Activated T-helper 1 cell treated with anti-CD3 and anti-CD28 coated beads, Interleukin-2, amount 50 U/mL, for 16 hours (primary cell): ENCODE results near the gene FRMPD2.
"Not testable (repeated sequence)": the region's sequence is repeated elsewhere in the genome, so short reads cannot be mapped to it uniquely, and the experiment has no call there.

ENCODE experiments used
- DNase-seq, 2 donors: peaks; one replicate each; pipeline ENCODE4 v3.0.0-alpha.2; 2020; ENCODE audit warnings: low read depth in 1 of 2, low spot score in 1 of 2

FRMPD2 gene

DNA sequence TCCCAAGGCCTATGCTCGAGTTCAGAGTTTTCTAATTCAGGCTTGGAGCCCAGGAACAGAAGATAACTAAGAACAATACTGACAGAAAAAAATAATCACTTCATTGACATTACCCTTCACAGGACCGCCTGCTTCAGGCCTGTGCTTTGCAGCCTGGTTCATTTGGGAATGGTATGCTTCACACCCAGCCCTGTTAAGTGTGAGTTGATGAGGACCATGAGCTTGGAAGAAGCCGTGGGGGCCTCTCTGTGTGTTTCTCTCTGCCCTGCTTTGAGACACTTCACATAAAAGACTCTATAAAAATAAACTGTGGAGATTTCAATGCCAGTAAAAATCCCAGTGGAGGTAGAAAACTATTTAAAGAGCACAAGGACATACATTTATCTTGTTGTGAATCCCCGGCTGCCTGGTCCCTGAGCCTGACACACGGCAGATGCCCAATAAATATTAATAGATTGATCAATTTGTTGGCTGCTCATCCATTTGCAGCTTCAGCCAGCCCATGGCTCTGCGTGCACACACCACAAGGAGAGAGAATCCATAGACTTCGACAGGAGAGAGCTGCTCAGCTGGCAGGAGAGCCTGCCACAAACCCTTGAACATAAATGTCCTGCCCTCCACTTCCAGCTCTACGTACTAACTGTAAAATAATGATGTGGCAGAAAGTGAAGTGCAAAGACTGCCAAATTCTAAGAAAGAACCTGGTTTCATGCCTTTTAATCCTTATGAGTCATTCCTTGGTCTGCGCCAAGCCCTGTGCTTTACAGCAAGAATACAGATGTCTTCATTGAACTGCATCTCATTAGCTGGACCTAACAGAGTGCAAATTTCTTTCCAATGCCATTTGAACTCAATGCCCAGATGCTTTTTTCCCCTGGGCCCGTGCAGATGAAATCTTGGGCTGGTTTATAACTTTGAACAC is 130.5 kb downstream of the FRMPD2 start:
- DNase-seq = not testable (repeated sequence)

DNA sequence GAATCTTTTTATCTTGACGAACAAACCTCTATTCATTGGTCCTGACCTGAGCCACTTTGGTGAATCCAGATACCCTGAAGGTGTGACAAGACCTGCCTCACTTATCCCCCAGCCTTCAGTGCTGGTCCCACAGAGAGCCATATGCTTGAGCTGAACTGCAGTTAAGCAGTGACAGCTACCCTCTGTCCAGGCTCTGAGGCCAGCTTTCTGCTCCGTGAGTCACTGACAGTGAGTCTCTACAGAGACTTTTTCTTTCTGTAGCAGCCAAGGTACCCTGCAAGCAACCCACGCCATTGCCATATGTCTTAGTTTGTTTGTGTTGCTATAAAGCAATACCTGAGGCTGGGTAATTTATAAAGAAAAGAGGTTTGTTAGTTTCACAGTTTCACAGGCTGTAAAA is 133.5 kb downstream of the FRMPD2 start:
- DNase-seq = not testable (repeated sequence)

DNA sequence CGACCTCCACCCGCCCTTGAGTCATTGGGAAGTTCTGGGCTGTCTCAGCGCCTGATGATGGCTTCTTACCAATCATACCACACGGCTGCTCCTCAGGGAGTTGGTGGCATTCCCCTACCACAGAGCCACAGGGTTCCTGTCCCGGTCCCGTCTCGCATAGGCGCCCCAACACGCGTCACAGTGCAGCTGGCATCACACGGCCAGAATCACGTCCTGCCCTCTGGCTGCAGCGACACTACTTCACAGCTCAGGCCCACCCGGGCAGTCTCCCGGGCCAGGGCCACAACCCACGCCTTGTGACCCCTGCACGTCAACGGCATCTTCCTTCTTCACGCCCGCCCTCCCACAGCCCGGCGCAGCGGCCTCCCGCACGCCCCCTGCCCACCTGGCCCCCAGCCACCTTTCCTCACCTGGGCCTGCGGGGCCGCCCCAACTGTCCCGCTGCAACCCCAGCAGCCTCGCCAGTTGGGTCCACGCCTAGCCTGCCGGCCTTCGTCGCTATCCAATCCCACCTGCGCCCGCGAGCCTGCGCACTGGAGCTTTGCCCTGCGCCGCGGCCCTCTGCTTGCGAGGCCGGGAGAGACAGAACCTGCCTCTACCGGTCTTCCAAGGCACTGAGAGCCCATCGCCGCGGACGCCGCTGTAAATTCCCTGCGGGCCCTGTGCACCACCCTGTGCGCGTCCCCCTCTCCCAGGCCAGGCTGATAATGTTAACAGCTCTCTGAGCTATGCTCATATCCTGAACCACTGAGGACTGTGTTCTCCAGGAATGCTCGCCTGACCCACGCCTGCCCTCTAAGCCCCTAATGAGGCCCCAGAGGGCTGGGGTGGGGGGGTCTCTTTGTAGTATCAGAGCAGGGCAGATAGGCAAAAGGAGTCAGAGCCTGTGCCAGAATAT is 134.3 kb downstream of the FRMPD2 start:
- not testable (repeated sequence) for DNase-seq

DNA sequence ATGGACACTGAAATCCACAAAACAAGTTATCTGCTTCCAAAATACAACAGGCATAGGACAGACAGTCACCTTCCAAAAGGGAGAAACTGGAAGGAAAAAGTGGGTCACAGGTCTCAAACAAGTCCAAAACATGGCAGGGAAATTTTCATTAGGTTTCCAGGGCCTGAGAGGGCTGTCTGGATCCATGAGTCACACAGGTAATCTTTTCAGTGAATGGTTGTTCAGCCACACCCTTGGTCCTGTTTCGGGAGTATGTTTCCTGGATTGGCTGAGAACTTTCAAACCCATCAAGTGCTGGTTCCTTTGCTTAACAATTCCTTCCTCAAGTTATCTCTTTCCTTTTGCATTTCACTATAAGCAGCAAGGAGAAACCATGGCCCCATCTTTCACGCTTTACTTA is 145.5 kb downstream of the FRMPD2 start:
- DNase-seq = not testable (repeated sequence)

DNA sequence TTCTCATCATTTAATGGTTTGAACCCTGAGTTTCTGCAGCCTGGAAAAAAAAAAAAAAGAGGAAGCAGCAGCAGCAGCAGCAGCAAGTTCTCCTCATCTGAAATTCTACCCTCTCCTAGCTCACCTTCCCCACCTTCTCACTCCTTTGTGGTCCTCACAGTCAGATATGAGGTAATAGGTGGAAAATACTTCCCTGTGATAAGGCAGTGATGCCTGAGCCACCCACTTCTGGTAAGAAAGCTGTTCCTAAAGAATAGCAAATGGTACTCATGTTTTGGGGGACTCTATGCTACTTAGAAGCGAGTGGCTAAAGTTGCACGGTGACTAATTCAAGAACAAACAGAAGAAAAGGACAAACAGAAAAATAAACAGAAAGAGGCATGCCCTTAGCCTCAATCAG is 148.2 kb downstream of the FRMPD2 start:
- DNase-seq = not testable (repeated sequence)

DNA sequence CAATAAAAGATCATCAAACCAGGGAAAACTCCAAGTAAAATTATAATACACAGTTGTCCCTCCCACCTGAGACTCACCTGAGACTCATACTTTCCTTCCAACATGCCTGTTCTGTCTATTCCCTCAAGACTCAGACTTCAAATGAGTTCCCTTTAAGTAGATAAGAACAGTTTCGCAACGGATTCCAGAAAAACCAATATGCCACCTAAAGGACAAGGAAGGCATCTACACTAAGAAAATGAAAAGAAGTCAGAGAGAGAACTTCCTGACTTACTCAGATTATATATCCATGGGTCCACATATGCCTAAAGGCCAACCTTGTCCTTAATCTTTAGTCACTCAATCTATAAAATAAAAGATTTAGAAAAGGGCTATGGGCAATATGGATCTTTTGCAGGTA is 148.9 kb downstream of the FRMPD2 start:
- DNase-seq = not testable (repeated sequence)

DNA sequence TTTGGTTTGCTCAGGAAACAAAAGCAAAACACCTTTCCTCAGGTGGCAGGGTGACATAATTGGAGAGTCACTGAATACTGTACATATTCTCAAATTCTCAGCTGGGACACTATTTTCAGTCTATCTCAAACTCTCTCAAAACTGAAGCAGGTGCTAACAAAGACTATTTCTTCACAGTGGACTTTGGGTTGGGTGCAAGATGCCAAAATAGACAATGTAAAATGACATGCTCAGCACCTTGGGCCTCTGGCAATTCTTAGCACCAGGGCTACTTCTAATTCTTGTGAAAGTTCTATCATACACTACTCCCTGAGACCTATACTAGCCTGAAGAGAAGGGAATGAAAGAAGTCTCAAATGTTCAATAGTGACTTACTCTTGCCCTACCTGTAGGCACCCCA is 151.9 kb downstream of the FRMPD2 start:
- not testable (repeated sequence) for DNase-seq

DNA sequence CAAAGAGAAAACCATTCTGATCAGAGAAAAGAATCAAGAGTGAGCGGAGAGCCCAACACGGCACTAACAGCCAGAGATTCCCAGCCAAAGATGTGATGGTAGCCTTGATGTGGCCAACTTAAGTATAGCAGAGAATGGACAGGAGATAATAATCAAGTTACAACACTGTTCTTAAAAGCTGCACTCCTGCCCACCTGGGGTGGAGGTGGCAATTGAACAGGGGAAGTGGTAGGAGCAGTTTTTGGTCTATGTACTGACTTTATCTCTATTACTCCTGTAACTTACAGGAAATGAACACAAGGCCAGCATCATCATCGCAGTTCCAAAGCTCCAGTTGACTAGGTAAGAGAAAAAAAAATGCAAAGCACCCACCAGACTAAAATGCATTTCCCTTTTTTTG is 164.2 kb downstream of the FRMPD2 start:
- DNase-seq = not testable (repeated sequence)
